Uterus (tissue), 4 donors: ENCODE measurements around the gene GNS. TPM values are rescaled to one million over a fixed set of nuclear protein-coding genes. Genes with fewer than 3 reads are reported as not detected.

ENCODE experiments used
- DNase-seq, 2 donors: peaks; one replicate each; pipeline ENCODE4 v3.0.0-alpha.2; 2019 to 2020
- H3K27ac ChIP-seq, 2 donors: fragments of 200-600 bp; sonication (generic); 1 replicate in 1 of 2; 2 replicates in 1 of 2; pipeline ENCODE4 v1.5.1; 2016 to 2018
- H3K27me3 ChIP-seq, 2 donors: fragments of 200-600 bp; sonication (generic); one replicate each; pipeline ENCODE4 v1.5.1; 2018 to 2019; ENCODE audit warnings: control low read depth in 1 of 2
- H3K36me3 ChIP-seq, 2 donors: fragments of 200-600 bp; sonication (generic); one replicate each; pipeline ENCODE4 v1.5.1; 2019; ENCODE audit warnings: control low read depth in 1 of 2
- H3K4me1 ChIP-seq, 2 donors: fragments of 200-600 bp; sonication (generic); one replicate each; pipeline ENCODE4 v1.5.1; 2018 to 2019; ENCODE audit warnings: control low read depth in 1 of 2
- H3K4me3 ChIP-seq, 2 donors: fragments of 200-600 bp; sonication (generic); 1 replicate in 1 of 2; 2 replicates in 1 of 2; pipeline ENCODE4 v1.5.1; 2018 to 2019; ENCODE audit warnings: mild to moderate bottlenecking in 1 of 2
- H3K9me3 ChIP-seq, 2 donors: fragments of 200-600 bp; sonication (generic); one replicate each; pipeline ENCODE4 v1.5.1; 2019; ENCODE audit warnings: control low read depth in 1 of 2
- CTCF ChIP-seq, 4 experiments: fragments of 200-600 bp in 2 of 4; fragments of 450-650 bp in 2 of 4; sonication (generic) in 2 of 4; IDR thresholded peaks; one replicate each; pipeline ENCODE4 v1.5.1; 2016 to 2019; ENCODE audit warnings: antibody characterized with exemption in 4 of 4, mild to moderate bottlenecking in 2 of 4, moderate library complexity in 1 of 4
- POLR2A ChIP-seq, 2 donors: fragments of 450-650 bp; IDR thresholded peaks; one replicate each; pipeline ENCODE4 v1.6.1; 2016; ENCODE audit warnings: antibody characterized with exemption in 2 of 2, mild to moderate bottlenecking in 1 of 2, moderate library complexity in 1 of 2
- intact Hi-C: fragments of 100-400 bp; cut with DNase I; formaldehyde crosslinking; loops from one replicate; pipeline ENCODE4 v1.15.1; 2023; ENCODE audit warnings: low total_unique reads
- total RNA-seq, 4 donors: library from RNA; depleted of rRNA in 3 of 4; stranded (reverse); fragments of >200 nt in 3 of 4; gene quantifications; one replicate each; pipeline versions ENCODE4 v1.1.0 to v1.2.4, GENCODE V29; 2014 to 2023
- donor health status: DM: yes; HTN: yes; CAD: no.

The GNS gene
- total RNA-seq, 4 donors from 2014 or later, result 71.5 to 148 (median 116) TPM

DNA sequence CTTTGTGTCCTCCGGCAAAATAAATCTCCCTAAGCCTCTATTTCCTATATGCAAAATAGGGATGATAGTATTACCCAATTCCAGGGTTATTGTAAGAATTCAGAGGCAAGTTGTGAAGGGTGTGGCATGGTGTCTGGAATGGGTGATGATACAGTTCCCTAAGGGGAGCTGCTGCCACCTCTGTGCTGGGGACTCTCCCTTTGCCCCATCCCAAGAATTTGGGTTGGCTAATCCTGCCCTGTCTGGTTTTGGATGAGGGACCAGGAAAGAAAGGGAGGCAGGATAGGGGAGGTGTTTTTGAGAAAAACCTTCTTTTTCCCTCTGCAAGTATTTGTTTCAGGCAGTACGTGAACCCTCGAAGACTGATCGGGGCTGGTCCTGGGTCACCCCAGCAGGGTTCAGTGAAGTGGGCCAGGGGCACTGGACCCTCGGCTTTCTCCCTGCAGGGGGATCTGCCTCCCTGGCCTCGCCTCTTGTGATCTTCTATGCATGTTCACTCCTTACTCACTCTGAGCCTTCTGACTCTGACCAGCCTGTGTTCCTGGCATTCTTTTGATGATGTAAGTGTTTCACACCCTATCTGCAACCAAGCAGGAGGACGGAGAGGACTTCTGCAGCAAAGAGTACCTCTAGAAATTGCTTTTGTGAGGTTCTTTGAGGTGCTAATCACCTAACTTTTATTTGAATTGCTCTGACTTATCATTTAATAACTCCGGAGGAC, 88.1 kb downstream of the GNS start:
- Histone ChIP-seq H3K4me3 (no peak overlapping the region), H3K36me3 (no peaks in the 10 kb centered on the region), H3K9me3 (no peaks in the 10 kb centered on the region), H3K27me3 (no peaks in the 10 kb centered on the region), H3K27ac (peak overlapping the region; percentile 79 to 86), H3K4me1 (peaks cover 0 to 23% of the 10 kb centered on the region in 2 donors)
- intact Hi-C loops, result no loop called here
- TF ChIP-seq POLR2A (IDR thresholded peaks at IDR 0.05) (no peak), CTCF (IDR thresholded peaks at IDR 0.05) (no peak)
- DNase-seq, result peak in 1 of 2 donors; percentile 56

DNA sequence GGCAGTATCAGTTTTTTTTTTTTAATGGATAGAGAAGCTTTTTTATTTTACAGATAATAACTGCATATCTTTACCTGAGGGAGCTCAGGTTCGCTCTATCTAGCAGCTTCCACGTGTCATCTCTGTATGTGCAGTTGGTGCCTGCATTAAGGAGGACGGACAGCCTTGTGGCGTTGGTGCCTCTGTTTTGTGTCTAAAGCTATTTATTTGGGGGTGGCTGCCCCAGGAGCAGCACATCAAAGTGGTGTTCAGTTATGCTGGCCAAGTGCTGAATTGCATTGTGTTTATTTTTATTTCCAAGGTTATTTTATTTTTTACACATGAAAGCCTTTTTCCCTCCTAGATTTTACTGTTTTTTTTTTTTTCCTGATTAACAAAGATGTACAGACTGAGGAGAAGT, 89.2 kb downstream of the GNS start:
- Histone ChIP-seq H3K36me3 (no peaks in the 10 kb centered on the region), H3K9me3 (no peaks in the 10 kb centered on the region), H3K4me3 (no peak overlapping the region), H3K4me1 (peaks cover 0 to 30% of the 10 kb centered on the region in 2 donors), H3K27me3 (no peaks in the 10 kb centered on the region), H3K27ac (peak overlapping the region; percentile 79 to 86)
- TF ChIP-seq CTCF (IDR thresholded peaks at IDR 0.05) (peak in 1 of 4 experiments; percentile 3), POLR2A (IDR thresholded peaks at IDR 0.05) (no peak)
- DNase-seq, result no peak
- intact Hi-C loops, result no loop called here

DNA sequence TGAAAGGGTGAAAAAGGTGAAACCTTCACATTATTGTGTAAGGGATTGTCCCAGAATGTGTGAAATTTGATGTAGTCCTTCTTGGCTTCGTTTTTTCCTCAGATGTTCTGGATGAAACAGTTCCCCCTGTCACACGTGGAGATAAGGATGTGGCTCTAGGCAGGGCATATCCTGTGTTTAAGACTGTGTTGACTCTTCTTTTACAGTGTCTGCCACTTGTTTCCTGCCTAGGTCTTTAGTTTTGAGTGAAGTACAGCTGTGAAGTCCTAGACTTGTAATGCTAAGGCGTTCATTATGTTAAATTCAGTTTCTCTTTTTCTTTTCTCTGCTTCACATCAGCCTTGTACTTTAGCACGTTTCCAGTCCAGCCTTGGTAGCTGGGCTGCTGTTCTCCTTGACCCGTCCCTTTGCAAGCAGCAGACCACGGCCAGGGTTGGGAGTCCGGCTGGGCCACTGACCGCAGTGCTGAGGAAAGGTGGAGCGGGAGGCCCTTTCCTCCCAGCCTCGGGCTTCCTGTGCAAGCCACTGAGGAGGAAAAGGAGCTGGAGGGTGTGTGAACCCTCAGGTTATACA, 89.8 kb downstream of the GNS start:
- intact Hi-C loops, result no loop called here
- H3K9me3 ChIP-seq, result no peaks in the 10 kb centered on the region
- H3K27ac ChIP-seq, result peak overlapping the region; percentile 79 to 86
- DNase-seq, result peak in 1 of 2 donors; percentile 46
- TF ChIP-seq POLR2A (IDR thresholded peaks at IDR 0.05) (no peak), CTCF (IDR thresholded peaks at IDR 0.05) (no peak)
- no peak overlapping the region for H3K4me3 ChIP-seq
- H3K36me3 ChIP-seq, result no peaks in the 10 kb centered on the region
- H3K4me1 ChIP-seq, result peaks cover 0 to 30% of the 10 kb centered on the region in 2 donors
- no peaks in the 10 kb centered on the region for H3K27me3 ChIP-seq

- H3K9me3 ChIP-seq, result no peaks in the 10 kb centered on the region
- peak overlapping the region; percentile 79 to 91 for H3K27ac ChIP-seq
- no peaks in the 10 kb centered on the region for H3K36me3 ChIP-seq
- TF ChIP-seq CTCF (IDR thresholded peaks at IDR 0.05) (no peak), POLR2A (IDR thresholded peaks at IDR 0.05) (no peak)
- H3K4me3 ChIP-seq, result no peak overlapping the region
- no peaks in the 10 kb centered on the region for H3K27me3 ChIP-seq
- no peak for DNase-seq
- peaks cover 0 to 19% of the 10 kb centered on the region in 2 donors for H3K4me1 ChIP-seq
- intact Hi-C loops, result no loop called here
These were observed 91.4 kb downstream of the GNS start for GRCh38 chr12:64667793-64668192.
